Cerebellar cortex (tissue), 1 donor: Measurements from ENCODE around the gene CLEC18A.
A peak's percentile ranks its signal among the peaks of the same experiment; 100 is the strongest.
"Not testable (repeated sequence)": the region's sequence is repeated elsewhere in the genome, so short reads cannot be mapped to it uniquely, and the experiment has no call there.

ENCODE experiments used
- DNase-seq: peaks from one replicate; pipeline ENCODE4 v3.0.0-alpha.2; 2015; ENCODE audit warnings: low spot score

CLEC18A gene

GRCh38 chr16:69951017-69951671, at the start of gene CLEC18A:
TSS of gene CLEC18A (plus strand) at chr16:69951334. CDS start at chr16:69951367, 33 bp downstream.
- not testable (repeated sequence) for DNase-seq

- DNase-seq = no peak
These were observed 47.2 kb upstream of the CLEC18A start for GRCh38 chr16:69903865-69904415.

GRCh38 chr16:69904495-69905170, 46.5 kb upstream of the CLEC18A start:
- no peak for DNase-seq

GRCh38 chr16:69905171-69905555, 46.0 kb upstream of the CLEC18A start:
- DNase-seq = no peak

- no peak for DNase-seq
These were observed 44.2 kb upstream of the CLEC18A start for GRCh38 chr16:69906838-69907401.

GRCh38 chr16:69909043-69909442, 42.1 kb upstream of the CLEC18A start:
- no peak for DNase-seq

- DNase-seq = no peak
These were observed 41.4 kb upstream of the CLEC18A start for GRCh38 chr16:69909760-69910159.

GRCh38 chr16:69910964-69911363, 40.2 kb upstream of the CLEC18A start:
- no peak for DNase-seq

GRCh38 chr16:69916462-69916861, 34.7 kb upstream of the CLEC18A start:
- DNase-seq = no peak

- DNase-seq = no peak
These were observed 33.8 kb upstream of the CLEC18A start for GRCh38 chr16:69917311-69917710.

GRCh38 chr16:69917739-69918138, 33.4 kb upstream of the CLEC18A start:
- peak; percentile 79 for DNase-seq

- no peak for DNase-seq
These were observed 32.9 kb upstream of the CLEC18A start for GRCh38 chr16:69918241-69918640.

- no peak for DNase-seq
These were observed 30.0 kb upstream of the CLEC18A start for GRCh38 chr16:69921127-69921526.

GRCh38 chr16:69922200-69922599, 28.9 kb upstream of the CLEC18A start:
- no peak for DNase-seq

GRCh38 chr16:69924041-69924775, 26.9 kb upstream of the CLEC18A start:
- DNase-seq = no peak

GRCh38 chr16:69924777-69925191, 26.4 kb upstream of the CLEC18A start:
- DNase-seq = no peak

GRCh38 chr16:69925311-69925710, 25.8 kb upstream of the CLEC18A start:
- DNase-seq = no peak

- peak; percentile 88 for DNase-seq
These were observed 24.9 kb upstream of the CLEC18A start for GRCh38 chr16:69926241-69926640.

GRCh38 chr16:69927056-69927757, 23.9 kb upstream of the CLEC18A start:
- peak; percentile 21 for DNase-seq

- DNase-seq = no peak
These were observed 22.2 kb upstream of the CLEC18A start for GRCh38 chr16:69928856-69929400.

- DNase-seq = no peak
These were observed 21.7 kb upstream of the CLEC18A start for GRCh38 chr16:69929480-69929879.
